Transverse colon (tissue), 4 donors: Measurements from ENCODE around the gene IGSF21.

ENCODE experiments used
- CTCF ChIP-seq, 5 experiments: fragments of 200-600 bp in 3 of 5; fragments of 450-650 bp in 2 of 5; sonication (generic) in 3 of 5; IDR thresholded peaks; 1 replicate in 2 of 5; 2 replicates in 3 of 5; pipeline ENCODE4 v1.5.1; 2016 to 2017; ENCODE audit warnings: antibody characterized with exemption in 5 of 5, inconsistent platforms in 3 of 5, mild to moderate bottlenecking in 2 of 5, moderate library complexity in 1 of 5
- EP300 ChIP-seq: sonication (generic); formaldehyde crosslinking; IDR thresholded peaks from one replicate; pipeline ENCODE4 v1.6.1; 2017; ENCODE audit warnings: antibody characterized with exemption, low read depth
- POLR2A ChIP-seq: fragments of 450-650 bp; IDR thresholded peaks from one replicate; pipeline ENCODE4 v1.6.1; 2016; ENCODE audit warnings: antibody characterized with exemption, mild to moderate bottlenecking, moderate library complexity
- POLR2AphosphoS5 ChIP-seq, 3 donors: sonication (generic); formaldehyde crosslinking; IDR thresholded peaks; one replicate each; pipeline ENCODE4 v1.6.1; 2016; ENCODE audit warnings: antibody characterized with exemption in 3 of 3

- TF ChIP-seq POLR2A (no peak), CTCF (IDR thresholded peaks at IDR 0.05) (no peak), EP300 (no peak), POLR2AphosphoS5 (IDR thresholded peaks at IDR 0.05) (no peak)
Measured at GRCh38 chr1:18409609-18410237, 302.1 kb downstream of the IGSF21 start.
